CD8-positive, alpha-beta memory T cell (primary cell): ENCODE measurements around the gene TMEM203. TPM values are rescaled to one million over a fixed set of nuclear protein-coding genes. Genes with fewer than 3 reads are reported as not detected.
A peak's percentile ranks its signal among the peaks of the same experiment; 100 is the strongest.

ENCODE experiments used
- CTCF ChIA-PET: fragments of 350-600 bp; sonication (Branson Sonifier 250); formaldehyde crosslinking; loops from one replicate; lab custom pipeline; 2021; ENCODE audit warnings: antibody characterized with exemption; lab: Charles Lee
- POLR2A ChIA-PET: fragments of 350-600 bp; sonication (Branson Sonifier 250); formaldehyde crosslinking; loops from one replicate; lab custom pipeline; 2021; ENCODE audit warnings: antibody characterized with exemption; lab: Charles Lee
- DNase-seq, 5 donors: peaks; one replicate each; pipeline versions ENCODE4 v3.0.0 to v3.0.0-alpha.2; 2020 to 2022; ENCODE audit warnings: mixed read lengths in 1 of 5
- H3K27ac ChIP-seq: one replicate; pipeline ENCODE4 v1.7.0; 2013; ENCODE audit warnings: low read depth, mild to moderate bottlenecking, low read length, moderate library complexity
- H3K27me3 ChIP-seq: 2 replicates; pipeline ENCODE4 v1.7.0; 2013; ENCODE audit warnings: low read length, mild to moderate bottlenecking; ENCODE audit not compliant: insufficient read depth, poor library complexity, severe bottlenecking
- H3K36me3 ChIP-seq: 2 replicates; pipeline ENCODE4 v1.7.0; 2013; ENCODE audit warnings: mild to moderate bottlenecking, low read length, moderate library complexity; ENCODE audit not compliant: insufficient read depth
- H3K4me1 ChIP-seq: 2 replicates; pipeline ENCODE4 v1.7.0; 2013; ENCODE audit warnings: mild to moderate bottlenecking, low read length, moderate library complexity; ENCODE audit not compliant: insufficient read depth
- H3K4me3 ChIP-seq: 2 replicates; pipeline ENCODE4 v1.7.0; 2013; ENCODE audit warnings: mild to moderate bottlenecking, low read length
- H3K9me3 ChIP-seq: 2 replicates; pipeline ENCODE4 v1.7.0; 2013; ENCODE audit warnings: mild to moderate bottlenecking, low read length
- H3K27ac Mint-ChIP-seq, 8 donors: one replicate each; pipeline ENCODE4 v1.8.0; 2020 to 2021; ENCODE audit warnings: mixed read lengths in 8 of 8, mild to moderate bottlenecking in 6 of 8, inconsistent platforms in 3 of 8, moderate library complexity in 3 of 8
- H3K27me3 Mint-ChIP-seq, 2 donors: one replicate each; pipeline ENCODE4 v1.8.0; 2020 to 2021; ENCODE audit warnings: mixed read lengths in 2 of 2, mild to moderate bottlenecking in 1 of 2, moderate library complexity in 1 of 2
- H3K36me3 Mint-ChIP-seq, 3 donors: one replicate each; pipeline ENCODE4 v1.8.0; 2020 to 2021; ENCODE audit warnings: mixed read lengths in 3 of 3, inconsistent platforms in 1 of 3, mild to moderate bottlenecking in 1 of 3
- H3K4me1 Mint-ChIP-seq, 3 donors: one replicate each; pipeline ENCODE4 v1.8.0; 2020 to 2021; ENCODE audit warnings: mixed read lengths in 3 of 3, inconsistent platforms in 1 of 3, mild to moderate bottlenecking in 1 of 3
- H3K4me3 Mint-ChIP-seq, 7 donors: one replicate each; pipeline ENCODE4 v1.8.0; 2020 to 2021; ENCODE audit warnings: mixed read lengths in 7 of 7, mild to moderate bottlenecking in 6 of 7, moderate library complexity in 4 of 7, inconsistent platforms in 2 of 7
- H3K9me3 Mint-ChIP-seq, 5 donors: one replicate each; pipeline ENCODE4 v1.8.0; 2020 to 2022; ENCODE audit warnings: mixed read lengths in 5 of 5, mild to moderate bottlenecking in 3 of 5, moderate library complexity in 2 of 5, inconsistent platforms in 1 of 5
- polyA plus RNA-seq: library from polyadenylated mRNA; unstranded; fragments of 300-500 nt; fragmentation: Illumina TruSeq; gene quantifications from one replicate; pipeline ENCODE4 v1.2.3, GENCODE V29; 2021
- total RNA-seq, 2 experiments: library from RNA; stranded (reverse); gene quantifications; one replicate each; pipeline ENCODE4 v1.2.3, GENCODE V29; 2021

Gene TMEM203
- total and polyA plus RNA-seq, 3 experiments from 2014 or later, result 51.5 to 134 (median 53.9) TPM

DNA sequence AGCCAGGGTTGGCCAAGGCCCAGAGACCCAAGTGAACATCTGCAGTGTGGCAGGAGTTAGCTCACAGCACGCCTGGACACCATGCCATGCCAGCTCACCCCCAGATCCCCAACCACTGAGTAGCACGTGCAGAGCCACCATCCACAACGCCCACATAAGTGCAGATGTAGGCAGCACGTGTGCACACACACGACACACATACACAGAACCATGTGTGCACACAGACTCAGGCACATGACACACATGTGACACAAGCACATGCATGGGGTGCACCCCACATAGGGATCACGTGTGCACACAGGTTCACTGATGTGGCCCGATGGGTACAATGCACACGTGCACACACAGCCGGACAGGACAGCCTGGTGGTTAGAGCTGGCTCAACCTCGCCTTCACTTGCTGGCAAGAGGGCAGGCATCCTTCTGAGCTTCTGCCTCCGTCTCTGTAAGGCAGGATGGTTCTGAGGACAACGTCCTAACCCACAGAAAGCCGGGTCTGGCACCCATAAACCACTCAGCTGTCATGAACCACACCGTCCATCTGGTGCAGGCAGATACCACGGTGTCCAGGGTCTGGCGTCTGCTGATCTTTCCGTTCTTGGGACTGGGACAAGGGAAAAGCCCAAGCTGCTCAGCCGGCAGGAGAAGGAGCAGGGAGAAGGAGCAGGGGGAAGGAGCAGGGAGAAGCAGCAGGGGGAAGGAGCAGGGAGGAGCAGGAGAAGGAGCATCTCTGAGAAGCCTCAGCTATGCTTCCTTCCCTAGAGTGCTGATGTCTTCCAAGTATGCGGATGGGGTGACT, 47.6 kb downstream of the TMEM203 start:
- Mint-ChIP-seq H3K4me3 (peak overlapping the region in 4 of 7 donors; percentile 26 to 49 (median 36)), H3K27ac (no peak overlapping the region), H3K9me3 (peaks cover 0 to 2% (median 0%) of the 10 kb centered on the region in 5 donors), H3K27me3 (peaks cover 29 to 38% of the 10 kb centered on the region in 2 donors), H3K4me1 (peaks cover 0 to 28% (median 15%) of the 10 kb centered on the region in 3 donors), H3K36me3 (no peaks in the 10 kb centered on the region)
- Histone ChIP-seq H3K4me1 (peaks cover 13% of the 10 kb centered on the region), H3K27me3 (peaks cover 19% of the 10 kb centered on the region), H3K9me3 (no peaks in the 10 kb centered on the region), H3K27ac (no peak overlapping the region), H3K4me3 (no peak overlapping the region), H3K36me3 (no peaks in the 10 kb centered on the region)
- DNase-seq, result no peak
- POLR2A ChIA-PET, result interaction anchor here (1.2 kb wide), 1 partner anchor 28 kb away, joined by 4 read pairs; no protein-coding TSS in a partner anchor
- CTCF ChIA-PET, result no interaction called here

GRCh38 chr9:137156567-137157375, 48.7 kb downstream of the TMEM203 start:
- H3K4me3 Mint-ChIP-seq, result peak overlapping the region in 6 of 7 donors; percentile 23 to 69 (median 59)

More at GRCh38 chr9:137156567-137157375, 48.7 kb downstream of the TMEM203 start:
- Histone ChIP-seq H3K4me1 (peaks cover 13% of the 10 kb centered on the region), H3K9me3 (no peaks in the 10 kb centered on the region), H3K27me3 (peaks cover 19% of the 10 kb centered on the region), H3K4me3 (peak overlapping the region; percentile 41), H3K27ac (no peak overlapping the region), H3K36me3 (no peaks in the 10 kb centered on the region)
- Mint-ChIP-seq H3K27me3 (peaks cover 26 to 38% of the 10 kb centered on the region in 2 donors), H3K9me3 (peaks cover 0 to 2% (median 0%) of the 10 kb centered on the region in 5 donors), H3K27ac (no peak overlapping the region), H3K36me3 (no peaks in the 10 kb centered on the region), H3K4me1 (peaks cover 0 to 28% (median 15%) of the 10 kb centered on the region in 3 donors)
- ChIA-PET POLR2A (interaction anchor here (1.2 kb wide), 1 partner anchor 27 kb away, joined by 4 read pairs; no protein-coding TSS in a partner anchor), CTCF (interaction anchor here (0.6 to 1.1 kb wide), 2 partner anchors 61 to 315 kb away, joined by 3 to 4 read pairs; partner anchors contain the start of gene AJM1)
- peak; percentile 41 to 66 (median 48) for DNase-seq

Other genes starting within 250 kb of the TMEM203 start
Only the 30 nearest of the 31 such genes appear.
- gene PTGDS, start 228.1 kb downstream of the TMEM203 start, total RNA-seq, result under 1 TPM; 0.24 to 0.49 TPM
- gene PTGDS, start 228.1 kb downstream of the TMEM203 start, polyA plus RNA-seq, result 5.5 TPM
- under 1 TPM; 0.20 to 0.22 TPM for gene LCNL1, start 222.7 kb downstream of the TMEM203 start, total RNA-seq
- gene LCNL1, start 222.7 kb downstream of the TMEM203 start, polyA plus RNA-seq, result 0.16 TPM
- 10 to 100 TPM; 78.4 to 82.2 TPM for gene PAXX, start 213.2 kb downstream of the TMEM203 start, total RNA-seq
- 156 TPM for gene PAXX, start 213.2 kb downstream of the TMEM203 start, polyA plus RNA-seq
- 1 to 10 TPM; 3.4 to 4.1 TPM for gene CLIC3, start 209.1 kb downstream of the TMEM203 start, total RNA-seq
- 52.1 TPM for gene CLIC3, start 209.1 kb downstream of the TMEM203 start, polyA plus RNA-seq
- 10 to 100 TPM; 15.9 to 20.7 TPM for gene ABCA2, start 177.4 kb downstream of the TMEM203 start, total RNA-seq
- gene ABCA2, start 177.4 kb downstream of the TMEM203 start, polyA plus RNA-seq, result 20.2 TPM
- gene FUT7, start 173.6 kb downstream of the TMEM203 start, total RNA-seq, result under 1 TPM; 0.57 to 0.82 TPM
- gene FUT7, start 173.6 kb downstream of the TMEM203 start, polyA plus RNA-seq, result 28.7 TPM
- 10 to 100 TPM; 24.6 to 27.5 TPM for gene NPDC1, start 159.5 kb downstream of the TMEM203 start, total RNA-seq
- 38.4 TPM for gene NPDC1, start 159.5 kb downstream of the TMEM203 start, polyA plus RNA-seq
- gene ENTPD2, start 151.6 kb downstream of the TMEM203 start, total RNA-seq, result not detected
- gene ENTPD2, start 151.6 kb downstream of the TMEM203 start, polyA plus RNA-seq, result not detected
- gene SAPCD2, start 135.1 kb downstream of the TMEM203 start, total RNA-seq, result 10 to 100 TPM; 11.5 to 12.7 TPM
- 0.15 TPM for gene SAPCD2, start 135.1 kb downstream of the TMEM203 start, polyA plus RNA-seq
- gene UAP1L1, start 128.1 kb downstream of the TMEM203 start, total RNA-seq, result 10 to 100 TPM; 15.3 to 15.5 TPM
- 4.6 TPM for gene UAP1L1, start 128.1 kb downstream of the TMEM203 start, polyA plus RNA-seq
- gene MAN1B1, start 118.7 kb downstream of the TMEM203 start, total RNA-seq, result 10 to 100 TPM; 31.9 to 32.7 TPM
- 39.3 TPM for gene MAN1B1, start 118.7 kb downstream of the TMEM203 start, polyA plus RNA-seq
- 100 to 1,000 TPM; 294 to 308 TPM for gene DPP7, start 90.9 kb downstream of the TMEM203 start, total RNA-seq
- 158 TPM for gene DPP7, start 90.9 kb downstream of the TMEM203 start, polyA plus RNA-seq
- gene GRIN1, start 66.5 kb downstream of the TMEM203 start, total RNA-seq, result not detected
- not detected for gene GRIN1, start 66.5 kb downstream of the TMEM203 start, polyA plus RNA-seq
- gene LRRC26, start 35.6 kb downstream of the TMEM203 start, total RNA-seq, result not detected
- not detected for gene LRRC26, start 35.6 kb downstream of the TMEM203 start, polyA plus RNA-seq
- not detected for gene TMEM210, start 33.6 kb downstream of the TMEM203 start, total RNA-seq
- not detected for gene TMEM210, start 33.6 kb downstream of the TMEM203 start, polyA plus RNA-seq
- 10 to 100 TPM; 50.2 to 57.0 TPM for gene ANAPC2, start 17.1 kb downstream of the TMEM203 start, total RNA-seq
- 5.4 TPM for gene ANAPC2, start 17.1 kb downstream of the TMEM203 start, polyA plus RNA-seq
- 100 to 1,000 TPM; 114 to 118 TPM for gene SSNA1, start 17.0 kb downstream of the TMEM203 start, total RNA-seq
- gene SSNA1, start 17.0 kb downstream of the TMEM203 start, polyA plus RNA-seq, result 138 TPM
- gene TPRN, start 4.9 kb downstream of the TMEM203 start, total RNA-seq, result 10 to 100 TPM; 14.1 to 15.1 TPM
- 0.76 TPM for gene TPRN, start 4.9 kb downstream of the TMEM203 start, polyA plus RNA-seq
- gene NDOR1, start 52 bp upstream of the TMEM203 start, total RNA-seq, result 10 to 100 TPM; 45.1 to 47.4 TPM
- 9.9 TPM for gene NDOR1, start 52 bp upstream of the TMEM203 start, polyA plus RNA-seq
- gene RNF208, start 16.6 kb upstream of the TMEM203 start, total RNA-seq, result 1 to 10 TPM; 2.7 to 3.3 TPM
- not detected for gene RNF208, start 16.6 kb upstream of the TMEM203 start, polyA plus RNA-seq
- gene CYSRT1, start 19.5 kb upstream of the TMEM203 start, total RNA-seq, result under 1 TPM; 0.58 to 0.66 TPM
- 0.32 TPM for gene CYSRT1, start 19.5 kb upstream of the TMEM203 start, polyA plus RNA-seq
- not detected for gene RNF224, start 21.9 kb upstream of the TMEM203 start, total RNA-seq
- gene RNF224, start 21.9 kb upstream of the TMEM203 start, polyA plus RNA-seq, result not detected
- gene SLC34A3, start 25.3 kb upstream of the TMEM203 start, total RNA-seq, result not detected
- not detected for gene SLC34A3, start 25.3 kb upstream of the TMEM203 start, polyA plus RNA-seq
- 100 to 1,000 TPM; 322 to 331 TPM for gene TUBB4B, start 35.6 kb upstream of the TMEM203 start, total RNA-seq
- gene TUBB4B, start 35.6 kb upstream of the TMEM203 start, polyA plus RNA-seq, result 64.6 TPM
- under 1 TPM; 0.27 to 0.28 TPM for gene STPG3, start 45.6 kb upstream of the TMEM203 start, total RNA-seq
- gene STPG3, start 45.6 kb upstream of the TMEM203 start, polyA plus RNA-seq, result not detected
- 10 to 100 TPM; 67.5 to 72.0 TPM for gene NELFB, start 49.7 kb upstream of the TMEM203 start, total RNA-seq
- gene NELFB, start 49.7 kb upstream of the TMEM203 start, polyA plus RNA-seq, result 34.8 TPM
- 1 to 10 TPM; 3.3 to 3.9 TPM for gene TOR4A, start 72.1 kb upstream of the TMEM203 start, total RNA-seq
- gene TOR4A, start 72.1 kb upstream of the TMEM203 start, polyA plus RNA-seq, result 1.8 TPM
- gene NRARP, start 96.6 kb upstream of the TMEM203 start, total RNA-seq, result 1 to 10 TPM; 1.9 to 2.3 TPM
- gene NRARP, start 96.6 kb upstream of the TMEM203 start, polyA plus RNA-seq, result not detected
- 1 to 10 TPM; 4.8 to 6.6 TPM for gene EXD3, start 217.5 kb upstream of the TMEM203 start, total RNA-seq
- 6.7 TPM for gene EXD3, start 217.5 kb upstream of the TMEM203 start, polyA plus RNA-seq
- under 1 TPM; 0.66 to 0.74 TPM for gene NOXA1, start 217.7 kb upstream of the TMEM203 start, total RNA-seq
- gene NOXA1, start 217.7 kb upstream of the TMEM203 start, polyA plus RNA-seq, result 1.3 TPM